HG03442 (cell line): ENCODE measurements around the gene ZSCAN4.

Experiments
- ATAC-seq: cut with Tn5 transposase; IDR thresholded peaks from one replicate; pipeline ENCODE4 v1.9.1; 2021; ENCODE audit warnings: mild to moderate bottlenecking, moderate library complexity; ENCODE audit not compliant: unreplicated experiment

The ZSCAN4 gene

GRCh38 chr19:57668635-57669034 is at the start of gene ZSCAN4:
Gene ZSCAN4 (plus strand): TSS chr19:57668935. CDS start chr19:57676146, 7,211 bp downstream.
- no peak for ATAC-seq

GRCh38 chr19:57620673-57621348 is 47.9 kb upstream of the ZSCAN4 start:
- no peak for ATAC-seq

GRCh38 chr19:57623091-57623490 is 45.6 kb upstream of the ZSCAN4 start:
- no peak for ATAC-seq

GRCh38 chr19:57632987-57633831 is 35.5 kb upstream of the ZSCAN4 start, which contains the start of gene ZNF211:
Gene ZNF211 (plus strand): TSS chr19:57633168. CDS start chr19:57633347, 179 bp downstream.
- peak; percentile 89 for ATAC-seq

DNA sequence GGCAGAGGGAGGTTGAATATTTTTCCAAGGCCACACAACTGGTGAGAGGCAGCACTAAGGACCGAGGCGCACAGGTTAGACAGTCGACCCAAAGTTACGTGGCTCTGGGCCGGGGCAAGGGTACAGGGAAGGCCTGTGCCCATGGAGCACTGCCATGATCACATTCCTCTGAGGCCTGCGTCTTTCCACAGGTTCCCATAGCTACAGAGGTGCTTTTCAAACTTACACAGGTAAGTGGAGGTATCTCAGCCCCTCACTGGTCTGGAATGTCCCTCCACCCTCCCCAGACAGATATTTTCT is 35.0 kb upstream of the ZSCAN4 start:
- ATAC-seq = no peak

DNA sequence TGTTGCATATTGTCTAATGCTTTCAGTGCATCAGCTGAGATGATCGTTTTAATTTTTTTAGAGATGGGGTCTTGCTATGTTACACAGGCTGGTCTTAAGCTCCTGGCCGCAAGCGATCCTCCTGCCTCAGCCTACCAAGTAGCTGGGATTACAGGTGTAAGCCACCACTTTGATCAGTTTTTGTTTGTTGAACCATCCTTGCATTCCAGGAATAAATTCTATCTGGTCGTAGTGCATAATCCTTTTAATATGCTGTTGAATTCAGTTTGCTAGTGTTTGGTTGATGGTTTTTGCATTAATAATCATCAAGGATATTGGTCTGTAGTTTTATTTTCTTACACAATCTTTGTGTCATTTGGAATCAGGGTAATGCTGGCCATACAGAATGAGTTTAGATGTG is 31.4 kb upstream of the ZSCAN4 start:
- ATAC-seq = no peak

- no peak for ATAC-seq
Measured at GRCh38 chr19:57641715-57642234, 27.0 kb upstream of the ZSCAN4 start.

- ATAC-seq = no peak
Measured at GRCh38 chr19:57642396-57643046, 26.2 kb upstream of the ZSCAN4 start.

DNA sequence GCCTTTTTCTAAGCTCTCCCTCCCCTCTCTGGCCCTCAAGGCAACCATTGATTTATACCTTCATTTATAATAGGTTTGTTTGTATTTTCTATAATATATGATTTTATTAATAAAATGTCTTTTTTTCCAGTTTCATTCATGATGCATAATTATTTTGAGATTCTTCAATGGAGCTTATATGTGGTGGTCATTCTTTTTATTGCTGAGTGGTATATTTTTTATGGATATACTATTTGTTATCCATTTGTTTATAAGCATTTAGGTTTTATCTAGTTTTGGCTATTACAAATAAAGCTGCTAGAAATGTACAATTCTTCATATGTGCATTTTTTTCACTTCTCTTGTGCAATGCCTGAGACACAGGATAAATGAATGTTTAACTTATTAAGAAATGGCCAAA is 25.0 kb upstream of the ZSCAN4 start:
- ATAC-seq = no peak

DNA sequence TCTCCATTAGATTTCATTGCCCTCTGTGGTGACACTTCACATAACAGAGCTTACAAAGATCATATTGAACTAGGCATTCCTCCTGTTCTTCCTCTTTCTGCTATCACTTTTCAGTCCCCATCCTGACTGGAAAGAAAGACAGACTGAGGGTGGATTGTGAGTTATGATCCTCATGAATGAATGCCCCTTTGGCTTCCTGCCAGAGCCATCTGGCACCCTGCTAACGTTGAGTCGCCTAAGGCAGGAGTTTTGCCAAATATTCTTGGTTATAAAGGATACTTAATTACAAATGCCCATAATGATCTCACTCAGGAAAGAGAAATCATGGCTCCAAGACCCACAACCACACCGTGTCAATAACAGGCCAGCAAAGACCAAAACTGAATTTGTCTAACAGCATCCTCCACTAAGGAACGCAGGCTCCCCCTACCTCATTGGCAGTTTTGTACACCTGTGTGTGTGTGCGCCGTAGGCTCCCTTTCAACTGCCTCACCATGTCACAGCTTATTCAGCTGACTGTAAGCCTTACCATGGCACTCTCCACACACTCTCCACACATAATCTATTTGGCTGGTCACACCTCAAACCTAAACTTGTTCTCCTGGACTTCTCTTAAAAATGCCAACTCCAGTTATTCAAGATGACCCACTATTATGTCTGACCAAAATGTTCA is 20.3 kb upstream of the ZSCAN4 start:
- ATAC-seq = no peak

- ATAC-seq = no peak
Measured at GRCh38 chr19:57651654-57651996, 17.1 kb upstream of the ZSCAN4 start.

DNA sequence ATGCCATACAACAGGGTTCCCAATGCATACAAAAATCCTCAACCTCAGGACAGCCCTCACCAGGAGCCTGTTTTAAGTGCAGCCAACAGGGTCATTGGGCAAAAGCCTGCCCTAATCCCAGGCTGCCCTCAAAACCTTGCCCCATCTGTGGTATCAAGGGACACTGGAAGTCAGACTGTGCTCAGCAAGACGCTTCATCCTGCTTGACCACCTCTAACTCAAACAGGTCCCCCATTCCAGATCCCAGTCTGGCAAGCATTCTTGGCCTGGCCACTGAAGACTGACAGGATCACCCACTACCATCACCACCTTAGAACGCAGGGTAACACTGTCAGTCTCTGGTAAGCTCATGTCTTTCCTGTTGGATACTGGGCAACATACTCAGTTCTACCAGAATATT is 15.0 kb upstream of the ZSCAN4 start:
- no peak for ATAC-seq

DNA sequence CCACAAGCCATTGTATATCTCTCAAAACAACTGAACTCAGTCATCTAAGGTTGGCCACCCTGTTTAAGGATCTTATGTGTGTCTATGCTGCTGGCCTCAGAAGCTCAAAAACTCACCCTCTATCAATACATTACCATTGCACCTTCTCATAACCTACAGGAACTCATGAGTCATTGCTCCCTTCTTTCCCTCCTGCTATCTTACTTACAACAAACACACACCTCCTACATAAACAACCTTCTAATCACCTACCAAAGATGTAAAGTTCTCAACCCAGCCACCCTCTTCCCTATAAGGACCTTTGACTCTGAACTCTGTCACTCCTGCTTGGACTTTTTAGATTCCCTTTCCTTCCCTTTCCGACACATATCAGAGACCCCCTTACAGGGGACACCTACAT is 13.3 kb upstream of the ZSCAN4 start:
- ATAC-seq = no peak

- no peak for ATAC-seq
Measured at GRCh38 chr19:57656346-57656745, 12.4 kb upstream of the ZSCAN4 start.

- no peak for ATAC-seq
Measured at GRCh38 chr19:57664269-57665127, 4.2 kb upstream of the ZSCAN4 start.

DNA sequence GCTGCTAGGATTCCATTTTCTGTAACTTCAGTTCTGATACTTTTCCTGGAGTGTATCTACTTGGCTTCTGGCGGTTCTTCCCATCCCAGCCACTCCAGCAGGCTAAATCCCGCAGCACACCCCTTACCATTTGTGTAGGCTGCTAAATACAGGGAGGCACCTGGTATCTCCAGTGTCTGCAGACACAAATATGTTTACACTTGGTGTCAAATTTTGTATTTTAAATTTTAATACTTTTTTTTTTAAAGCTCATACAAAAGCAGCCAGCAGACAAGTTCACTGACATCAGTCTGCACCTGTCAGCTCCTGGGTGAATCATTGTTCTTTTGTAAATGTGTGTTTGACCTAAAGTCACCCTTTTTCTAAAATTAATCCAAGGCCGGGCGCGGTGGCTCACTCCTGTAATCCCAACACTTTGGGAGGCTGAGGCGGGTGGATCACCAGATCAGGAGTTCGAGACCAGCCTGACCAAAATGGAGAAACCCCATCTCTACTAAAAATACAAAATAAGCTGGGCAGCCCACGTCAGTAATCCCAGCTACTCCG is 3.4 kb upstream of the ZSCAN4 start:
- ATAC-seq = no peak

- ATAC-seq = no peak
Measured at GRCh38 chr19:57667228-57667627, 1.5 kb upstream of the ZSCAN4 start.

DNA sequence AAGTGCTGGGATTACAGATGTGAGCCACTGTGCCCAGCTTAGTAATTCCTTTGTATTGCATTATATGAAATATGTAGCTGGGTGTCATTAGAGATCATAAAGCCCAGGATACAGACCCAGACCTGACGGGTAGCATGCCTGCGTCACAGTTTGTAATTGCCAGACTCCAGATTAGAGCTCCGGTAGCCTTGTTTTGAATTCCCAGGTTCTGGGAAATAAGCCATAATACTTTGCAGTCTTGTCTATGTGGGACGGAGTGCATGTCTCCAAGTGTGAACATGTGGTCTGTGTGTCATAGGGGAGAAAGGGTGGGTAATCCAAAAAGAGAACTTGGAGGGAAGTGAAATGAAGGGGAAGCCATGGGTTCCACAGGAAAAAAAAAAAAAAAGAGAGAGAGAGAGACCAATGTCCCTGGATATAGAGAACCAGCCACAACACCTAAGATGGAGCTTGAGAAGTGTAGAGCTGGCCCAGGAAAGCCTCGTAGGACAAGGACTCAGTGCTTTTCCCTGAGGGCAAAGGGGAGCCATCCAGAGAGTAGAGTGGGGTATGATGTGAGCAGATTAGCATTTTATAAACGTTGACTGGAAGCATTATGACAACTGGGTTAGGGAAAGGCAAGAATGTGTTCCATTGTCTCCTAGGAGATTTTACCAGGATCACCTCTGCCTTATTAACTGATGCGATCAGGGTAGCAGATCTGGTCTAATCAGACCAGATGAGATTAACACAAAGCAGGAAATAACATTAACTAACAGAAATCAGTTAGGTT is 2.6 kb downstream of the ZSCAN4 start:
- ATAC-seq = no peak

- ATAC-seq = no peak
Measured at GRCh38 chr19:57672466-57672865, 3.7 kb downstream of the ZSCAN4 start.
